Measurements from ENCODE around the gene FBH1. TPM values are rescaled to one million over a fixed set of nuclear protein-coding genes. Genes with fewer than 3 reads are reported as not detected.

FBH1 gene
- total and polyA plus RNA-seq, 9 of the 15 experiments (the other 6 are each of a cell fraction or from before 2014, with no cell fraction given) = 13.4 to 108 (median 77.8) TPM

- peak; percentile 33; the same call in 1 of the 2 replicates for TF ChIP-seq ZBTB40 (IDR thresholded peaks at IDR 0.05)
- no peak for TF ChIP-seq ZBTB40 (CRISPR knock-in tag; IDR thresholded peaks at IDR 0.05)
- peak; percentile 53; the same call in 1 of the 2 replicates for TF ChIP-seq PHF8 (IDR thresholded peaks at IDR 0.05; ENCODE audit: borderline replicate concordance, low read length)
- no peak for TF ChIP-seq RUNX1 (IDR thresholded peaks at IDR 0.05; ENCODE audit: low read depth)
- TF ChIP-seq ZNF518B (CRISPR knock-in tag; IDR thresholded peaks at IDR 0.05) = no peak
- TF ChIP-seq CAMTA2 (CRISPR knock-in tag; conservative IDR thresholded peaks at IDR 0.05) = 0 out of 2 replicates have a peak, but pooled peaks have one; percentile 5
- TF ChIP-seq ATF1 (CRISPR knock-in tag; IDR thresholded peaks at IDR 0.05) = no peak
- peak; percentile 59 for TF ChIP-seq ATF1 (tag; IDR thresholded peaks at IDR 0.05)
- TF ChIP-seq PHB (CRISPR knock-in tag; IDR thresholded peaks at IDR 0.05) = 0 out of 2 replicates have a peak, but pooled peaks have one; percentile 22
- no peak for TF ChIP-seq ELK1 (CRISPR knock-in tag; IDR thresholded peaks at IDR 0.05)
These were observed 87.6 kb downstream of the FBH1 start, which contains the start of gene IL15RA (continued) for GRCh38 chr10:5977471-5978229.

Measured in K562 (cell line).